Adrenal gland (tissue), 12 donors: ENCODE measurements around the gene DEAF1. TPM values are rescaled to one million over a fixed set of nuclear protein-coding genes. Genes with fewer than 3 reads are reported as not detected.

Experiments
- DNase-seq, 7 donors: peaks; one replicate each; pipeline ENCODE4 v3.0.0-alpha.2; 2019 to 2020
- H3K27ac ChIP-seq, 5 donors: fragments of 200-600 bp; sonication (generic) in 4 of 5; 1 replicate in 3 of 5; 2 replicates in 2 of 5; pipeline versions ENCODE4 v1.5.1 to v1.8.0; 2016 to 2020; ENCODE audit warnings: mild to moderate bottlenecking in 1 of 5
- H3K27me3 ChIP-seq: fragments of 200-600 bp; 2 replicates; pipeline ENCODE4 v1.8.0; 2021
- H3K36me3 ChIP-seq, 2 donors: fragments of 200-600 bp; replicated peaks in 1 of 2; 1 replicate in 1 of 2; 2 replicates in 1 of 2; pipeline versions ENCODE4 v1.5.1 to v1.8.0; 2018 to 2022
- H3K4me1 ChIP-seq, 2 donors: fragments of 200-600 bp; replicated peaks in 1 of 2; 1 replicate in 1 of 2; 2 replicates in 1 of 2; pipeline versions ENCODE4 v1.5.1 to v1.8.0; 2018 to 2021
- H3K4me3 ChIP-seq, 4 donors: fragments of 200-600 bp; sonication (generic) in 3 of 4; one replicate each; pipeline ENCODE4 v1.5.1; 2016 to 2018
- H3K9me3 ChIP-seq, 3 donors: fragments of 200-600 bp; sonication (generic) in 1 of 3; replicated peaks in 1 of 3; 1 replicate in 2 of 3; 2 replicates in 1 of 3; pipeline versions ENCODE4 v1.5.1 to v1.8.0; 2016 to 2021
- POLR2A ChIP-seq, 2 donors: fragments of 450-650 bp; IDR thresholded peaks; one replicate each; pipeline ENCODE4 v1.6.1; 2017; ENCODE audit warnings: antibody characterized with exemption in 2 of 2, mild to moderate bottlenecking in 2 of 2, moderate library complexity in 1 of 2
- WGBS, 4 donors: extraction: QIAGEN DNeasy Blood & Tissue Kit in 2 of 4; methylation state at CpG; one replicate each; pipeline versions ENCODE4 v1.1.5 to v1.1.7; 2013 to 2017; 5-methylcytosine and 5-hydroxymethylcytosine counted together
- intact Hi-C, 2 donors: fragments of 100-400 bp; cut with DNase I; formaldehyde crosslinking; loops; one replicate each; pipeline versions ENCODE4 v1.14.1 to v1.15.0; 2022 to 2023
- polyA plus RNA-seq, 3 donors: library from polyadenylated mRNA; stranded (reverse); fragments of 200-250 nt in 2 of 3; fragments of 350-450 nt in 1 of 3; fragmentation: Illumina TruSeq in 1 of 3; extraction: RNeasy Lipid Tissue Mini Kit (QIAGEN cat#74804) in 1 of 3; gene quantifications; one replicate each; pipeline ENCODE4 v1.2.3, GENCODE V29; 2013 to 2014
- total RNA-seq, 9 donors: library from RNA; depleted of rRNA in 4 of 9; stranded (reverse); fragments of >200 nt in 4 of 9; fragments of 120-200 nt in 1 of 9; fragmentation: NEBNext Ultra II Directional in 1 of 9; extraction: Animal tissue kit (Norgen Biotek cat#: 25700) in 1 of 9; gene quantifications; one replicate each; pipeline versions ENCODE4 v1.1.0 to v1.2.4, GENCODE V29; 2013 to 2023
- TF ChIP-seq, protein P1 (sequence below), 6 experiments: fragments of 450-650 bp in 4 of 6; fragments of 200-600 bp in 2 of 6; sonication (generic) in 1 of 6; IDR thresholded peaks; 1 replicate in 5 of 6; 2 replicates in 1 of 6; pipeline versions ENCODE4 v1.5.1 to v1.8.0; 2016 to 2021; ENCODE audit warnings: antibody characterized with exemption in 6 of 6, mild to moderate bottlenecking in 2 of 6, moderate library complexity in 1 of 6
- donor health status: healthy with polysubstance abuse.
- donor health status: Bipolar disorder and iron deficiency.
- donor health status: DM: yes; HTN: yes; CAD: no.
- donor health status: DM: no; HTN: no; CAD: no.
- donor health status: DM: no; HTN: no; CAD: no.
- donor health status: DM: yes; HTN: yes; CAD: no.

DEAF1 gene
- total and polyA plus RNA-seq, 12 donors = 20.6 to 131 (median 55.5) TPM

- TF ChIP-seq, protein P1, sequence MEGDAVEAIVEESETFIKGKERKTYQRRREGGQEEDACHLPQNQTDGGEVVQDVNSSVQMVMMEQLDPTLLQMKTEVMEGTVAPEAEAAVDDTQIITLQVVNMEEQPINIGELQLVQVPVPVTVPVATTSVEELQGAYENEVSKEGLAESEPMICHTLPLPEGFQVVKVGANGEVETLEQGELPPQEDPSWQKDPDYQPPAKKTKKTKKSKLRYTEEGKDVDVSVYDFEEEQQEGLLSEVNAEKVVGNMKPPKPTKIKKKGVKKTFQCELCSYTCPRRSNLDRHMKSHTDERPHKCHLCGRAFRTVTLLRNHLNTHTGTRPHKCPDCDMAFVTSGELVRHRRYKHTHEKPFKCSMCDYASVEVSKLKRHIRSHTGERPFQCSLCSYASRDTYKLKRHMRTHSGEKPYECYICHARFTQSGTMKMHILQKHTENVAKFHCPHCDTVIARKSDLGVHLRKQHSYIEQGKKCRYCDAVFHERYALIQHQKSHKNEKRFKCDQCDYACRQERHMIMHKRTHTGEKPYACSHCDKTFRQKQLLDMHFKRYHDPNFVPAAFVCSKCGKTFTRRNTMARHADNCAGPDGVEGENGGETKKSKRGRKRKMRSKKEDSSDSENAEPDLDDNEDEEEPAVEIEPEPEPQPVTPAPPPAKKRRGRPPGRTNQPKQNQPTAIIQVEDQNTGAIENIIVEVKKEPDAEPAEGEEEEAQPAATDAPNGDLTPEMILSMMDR (IDR thresholded peaks at IDR 0.05) = no peak
- no peak for TF ChIP-seq POLR2A (IDR thresholded peaks at IDR 0.05)
These were observed 71.6 kb downstream of the DEAF1 start for GRCh38 chr11:623349-623869.

DNA sequence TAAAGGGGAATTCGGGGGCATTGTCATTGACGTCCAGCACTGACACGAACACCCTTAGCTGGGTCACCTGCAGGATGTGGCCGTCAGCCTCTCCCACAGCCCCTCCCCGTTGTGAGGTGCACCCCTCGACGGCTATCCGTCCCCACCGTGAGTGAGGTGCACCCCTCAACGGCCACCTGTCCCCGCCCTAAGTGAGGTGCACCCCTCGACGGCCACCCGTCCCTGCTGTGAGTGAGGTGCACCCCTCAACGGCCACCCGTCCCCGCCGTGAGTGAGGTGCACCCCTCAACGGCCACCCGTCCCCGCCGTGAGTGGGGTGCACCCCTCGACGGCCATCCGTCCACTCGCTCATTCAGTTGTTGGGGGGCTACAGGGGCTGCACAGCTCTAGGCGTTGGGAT is 73.2 kb downstream of the DEAF1 start:
- Histone ChIP-seq H3K27me3 (no peaks in the 10 kb centered on the region), H3K36me3 (no peaks in the 10 kb centered on the region), H3K9me3 (no peaks in the 10 kb centered on the region), H3K27ac (no peak overlapping the region), H3K4me1 (peaks cover 0 to 6% of the 10 kb centered on the region in 2 donors), H3K4me3 (no peak overlapping the region)
- DNase-seq = no peak
- intact Hi-C loops = no loop called here
- TF ChIP-seq, protein P1 (IDR thresholded peaks at IDR 0.05) = no peak
- no peak for TF ChIP-seq POLR2A (IDR thresholded peaks at IDR 0.05)
- 86 to 91% (median 89%) methylated on average over 26 to 27 of the region's 27 CpGs for WGBS, 4 donors

More at GRCh38 chr11:623349-623869, 71.6 kb downstream of the DEAF1 start:
- H3K36me3 ChIP-seq = no peaks in the 10 kb centered on the region
- peaks cover 0 to 6% of the 10 kb centered on the region in 2 donors for H3K4me1 ChIP-seq
- DNase-seq = peak in 1 of 7 donors; percentile 17
- H3K4me3 ChIP-seq = no peak overlapping the region
- 79 to 93% (median 89%) methylated on average over 8 to 15 of the region's 15 CpGs for whole genome bisulfite sequencing, 4 donors
- intact Hi-C loops = no loop called here
- no peaks in the 10 kb centered on the region for H3K9me3 ChIP-seq
- H3K27me3 ChIP-seq = no peaks in the 10 kb centered on the region
- no peak overlapping the region for H3K27ac ChIP-seq

DNA sequence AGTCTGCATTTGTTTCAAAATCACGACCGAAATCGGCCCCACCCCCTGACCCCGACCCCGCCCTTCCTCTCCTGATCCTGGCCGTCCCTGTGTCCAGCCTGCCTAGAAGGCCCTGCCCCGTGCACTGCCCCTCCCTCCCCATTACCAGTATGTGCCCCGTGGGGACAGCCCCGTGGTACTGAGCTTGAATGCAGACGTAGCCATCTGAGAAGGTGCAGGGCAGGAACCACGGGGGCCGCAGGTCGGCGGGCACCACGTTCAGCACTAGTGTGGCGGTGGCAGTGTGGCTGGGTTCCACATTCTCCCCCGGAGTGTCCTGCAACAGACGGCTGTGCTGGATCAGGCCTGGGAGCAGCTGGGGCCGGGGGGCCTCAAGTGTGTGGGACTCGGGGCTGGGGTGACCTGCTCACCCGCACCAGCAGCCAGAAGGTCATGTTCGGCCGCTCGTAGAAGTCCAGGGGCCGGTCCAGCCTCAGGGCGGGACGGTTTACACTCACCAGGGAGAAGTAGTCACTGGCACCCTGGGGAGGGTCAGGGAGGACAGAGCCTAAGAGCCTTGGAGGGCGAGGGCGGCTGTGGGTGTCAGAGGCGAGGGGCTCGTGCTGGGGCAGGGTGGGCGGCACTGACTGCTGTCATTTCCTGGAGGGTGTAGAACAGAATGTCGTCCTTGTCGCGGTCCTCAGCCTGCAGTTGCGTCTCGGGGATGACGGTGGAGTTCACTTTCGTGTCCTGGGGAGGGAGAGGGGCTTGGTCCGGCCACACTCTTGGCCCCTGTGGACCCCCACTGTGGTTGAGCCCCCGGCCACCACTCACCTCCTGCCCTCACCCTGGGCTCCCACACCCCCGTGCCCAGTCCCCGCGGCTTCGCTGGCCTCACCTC is 73.8 kb downstream of the DEAF1 start:
- no peak for TF ChIP-seq POLR2A (IDR thresholded peaks at IDR 0.05)
- TF ChIP-seq, protein P1 (IDR thresholded peaks at IDR 0.05) = no peak
- intact Hi-C loops = no loop called here
- 72 to 79% (median 76%) methylated on average over 34 to 45 of the region's 45 CpGs for WGBS, 4 donors
- no peak overlapping the region for H3K27ac ChIP-seq
- H3K36me3 ChIP-seq = no peaks in the 10 kb centered on the region
- no peaks in the 10 kb centered on the region for H3K27me3 ChIP-seq
- DNase-seq = no peak
- H3K4me3 ChIP-seq = no peak overlapping the region
- H3K4me1 ChIP-seq = peaks cover 0 to 6% of the 10 kb centered on the region in 2 donors
- H3K9me3 ChIP-seq = no peaks in the 10 kb centered on the region

DNA sequence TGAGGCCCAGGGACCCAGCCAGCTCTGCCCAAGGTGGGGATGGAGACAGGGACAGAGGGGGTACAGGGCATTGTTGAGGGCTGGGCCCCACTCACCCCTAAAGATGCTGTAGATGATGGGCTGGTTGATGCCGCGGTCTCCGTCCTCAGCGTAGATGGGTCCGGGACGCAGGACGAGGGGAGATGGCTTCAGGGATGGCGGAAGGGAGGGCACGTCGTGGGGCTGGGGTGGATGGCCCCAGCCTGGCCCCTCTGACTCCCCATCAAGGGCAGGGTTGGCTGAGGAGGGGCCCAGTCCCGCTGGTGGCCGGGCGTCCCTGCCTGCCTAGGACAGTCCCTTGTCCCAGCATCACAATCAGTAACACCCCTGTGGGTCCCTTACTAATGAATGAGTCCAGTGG is 74.8 kb downstream of the DEAF1 start:
- intact Hi-C loops = no loop called here
- TF ChIP-seq POLR2A (IDR thresholded peaks at IDR 0.05) = no peak
- TF ChIP-seq, protein P1 (IDR thresholded peaks at IDR 0.05) = no peak
- no peaks in the 10 kb centered on the region for H3K9me3 ChIP-seq
- no peak overlapping the region for H3K4me3 ChIP-seq
- peaks cover 0 to 3% of the 10 kb centered on the region in 2 donors for H3K36me3 ChIP-seq
- WGBS, 4 donors = 93 to 98% (median 96%) methylated on average over 13 of the region's 13 CpGs
- H3K27me3 ChIP-seq = no peaks in the 10 kb centered on the region
- no peak overlapping the region for H3K27ac ChIP-seq
- no peak for DNase-seq
- H3K4me1 ChIP-seq = peaks cover 0 to 7% of the 10 kb centered on the region in 2 donors
